ENCODE measurements around the gene TOMM22.
A peak's percentile ranks its signal among the peaks of the same experiment; 100 is the strongest.

TOMM22 gene

GRCh38 chr22:38716826-38717225 is 35.1 kb downstream of the TOMM22 start:
- intact Hi-C loops (cut with DNase I; ENCODE audit: low total_unique reads) = no loop called here
- TF ChIP-seq CTCF (IDR thresholded peaks at IDR 0.05) = no peak
- Histone ChIP-seq H3K27ac (no peak overlapping the region), H3K27me3 (no peaks in the 10 kb centered on the region), H3K9me3 (no peaks in the 10 kb centered on the region), H3K36me3 (peaks cover 22 to 56% (median 31%) of the 10 kb centered on the region in 3 donors), H3K4me3 (no peak overlapping the region), H3K4me1 (peaks cover 0 to 33% (median 16%) of the 10 kb centered on the region in 4 donors)
- DNase-seq = no peak

GRCh38 chr22:38717244-38717643 is 35.5 kb downstream of the TOMM22 start:
- Histone ChIP-seq H3K9me3 (no peaks in the 10 kb centered on the region), H3K27ac (no peak overlapping the region), H3K27me3 (no peaks in the 10 kb centered on the region), H3K36me3 (peaks cover 26 to 60% (median 35%) of the 10 kb centered on the region in 3 donors), H3K4me3 (no peak overlapping the region), H3K4me1 (peaks cover 0 to 30% (median 16%) of the 10 kb centered on the region in 4 donors)
- TF ChIP-seq CTCF (IDR thresholded peaks at IDR 0.05) = no peak
- no peak for DNase-seq
- intact Hi-C loops (cut with DNase I; ENCODE audit: low total_unique reads) = no loop called here

GRCh38 chr22:38718414-38718813 is 36.7 kb downstream of the TOMM22 start:
- intact Hi-C loops (cut with DNase I; ENCODE audit: low total_unique reads) = no loop called here
- peak; percentile 71 to 85 for DNase-seq
- H3K27ac ChIP-seq = peak overlapping the region; percentile 44

GRCh38 chr22:38719196-38719595 is 37.4 kb downstream of the TOMM22 start:
- intact Hi-C loops (cut with DNase I; ENCODE audit: low total_unique reads) = no loop called here
- Histone ChIP-seq H3K4me3 (no peak overlapping the region), H3K4me1 (peaks cover 0 to 18% (median 15%) of the 10 kb centered on the region in 4 donors), H3K36me3 (peaks cover 45 to 76% (median 54%) of the 10 kb centered on the region in 3 donors), H3K27me3 (no peaks in the 10 kb centered on the region), H3K27ac (peak overlapping the region; percentile 44), H3K9me3 (no peaks in the 10 kb centered on the region)
- DNase-seq = no peak
- no peak for TF ChIP-seq CTCF (IDR thresholded peaks at IDR 0.05)

More at GRCh38 chr22:38718414-38718813, 36.7 kb downstream of the TOMM22 start:
- Histone ChIP-seq H3K27me3 (no peaks in the 10 kb centered on the region), H3K4me3 (no peak overlapping the region), H3K9me3 (no peaks in the 10 kb centered on the region), H3K4me1 (peaks cover 0 to 18% (median 16%) of the 10 kb centered on the region in 4 donors), H3K36me3 (peaks cover 38 to 68% (median 46%) of the 10 kb centered on the region in 3 donors)
- peak; percentile 72 to 87 for TF ChIP-seq CTCF (IDR thresholded peaks at IDR 0.05)

- no peak for DNase-seq
- peaks cover 56 to 82% (median 66%) of the 10 kb centered on the region in 3 donors for H3K36me3 ChIP-seq
- no peak for TF ChIP-seq CTCF (IDR thresholded peaks at IDR 0.05)
These were observed 38.6 kb downstream of the TOMM22 start for GRCh38 chr22:38720350-38720749.

GRCh38 chr22:38721551-38721950 is 39.8 kb downstream of the TOMM22 start:
- peaks cover 62 to 82% (median 70%) of the 10 kb centered on the region in 3 donors for H3K36me3 ChIP-seq
- peak in 1 of 2 donors; percentile 42 for DNase-seq
- H3K27ac ChIP-seq = no peak overlapping the region
- H3K9me3 ChIP-seq = no peaks in the 10 kb centered on the region
- peaks cover 0 to 17% (median 12%) of the 10 kb centered on the region in 4 donors for H3K4me1 ChIP-seq
- intact Hi-C loops (cut with DNase I; ENCODE audit: low total_unique reads) = no loop called here
- no peaks in the 10 kb centered on the region for H3K27me3 ChIP-seq
- no peak for TF ChIP-seq CTCF (IDR thresholded peaks at IDR 0.05)
- H3K4me3 ChIP-seq = no peak overlapping the region

More at GRCh38 chr22:38720350-38720749, 38.6 kb downstream of the TOMM22 start:
- Histone ChIP-seq H3K9me3 (no peaks in the 10 kb centered on the region), H3K27ac (no peak overlapping the region), H3K4me1 (peaks cover 0 to 17% (median 13%) of the 10 kb centered on the region in 4 donors), H3K4me3 (no peak overlapping the region), H3K27me3 (no peaks in the 10 kb centered on the region)
- intact Hi-C loops (cut with DNase I; ENCODE audit: low total_unique reads) = no loop called here

Measured in tibial artery (tissue), 4 donors.